Activated CD4-positive, alpha-beta memory T cell treated with anti-CD3 and anti-CD28 coated beads for 36 hours (primary cell): ENCODE data around the gene NAA20. TPM values are rescaled to one million over a fixed set of nuclear protein-coding genes. Genes with fewer than 3 reads are reported as not detected.
"Not testable (repeated sequence)": the region's sequence is repeated elsewhere in the genome, so short reads cannot be mapped to it uniquely, and the experiment has no call there.

ENCODE experiments used
- CTCF ChIA-PET: fragments of 350-600 bp; sonication (Branson Sonifier 250); formaldehyde crosslinking; loops from one replicate; lab custom pipeline; 2021; ENCODE audit warnings: antibody characterized with exemption, inconsistent platforms; lab: Charles Lee
- POLR2A ChIA-PET: fragments of 350-600 bp; sonication (Branson Sonifier 250); formaldehyde crosslinking; loops from one replicate; lab custom pipeline; 2021; ENCODE audit warnings: antibody characterized with exemption; lab: Charles Lee
- DNase-seq: peaks from one replicate; pipeline ENCODE4 v3.0.0-alpha.2; 2020
- H3K27ac Mint-ChIP-seq: one replicate; pipeline ENCODE4 v1.8.0; 2021; ENCODE audit warnings: mixed read lengths
- H3K27me3 Mint-ChIP-seq: one replicate; pipeline ENCODE4 v1.8.0; 2021; ENCODE audit warnings: mixed read lengths
- H3K36me3 Mint-ChIP-seq: one replicate; pipeline ENCODE4 v1.8.0; 2021; ENCODE audit warnings: mixed read lengths
- H3K4me1 Mint-ChIP-seq: one replicate; pipeline ENCODE4 v1.8.0; 2021; ENCODE audit warnings: low read depth, mixed read lengths
- H3K4me3 Mint-ChIP-seq: one replicate; pipeline ENCODE4 v1.8.0; 2021; ENCODE audit warnings: mild to moderate bottlenecking, mixed read lengths
- H3K9me3 Mint-ChIP-seq: one replicate; pipeline ENCODE4 v1.8.0; 2021; ENCODE audit warnings: mixed read lengths
- intact Hi-C: fragments of 100-400 bp; cut with micrococcal nuclease; formaldehyde crosslinking; loops from one replicate; pipeline ENCODE4 v1.15.1; 2023
- total RNA-seq, 2 experiments: library from RNA; stranded (reverse); gene quantifications; one replicate each; pipeline ENCODE4 v1.2.3, GENCODE V29; 2021

Gene NAA20
- total RNA-seq, 2 experiments from 2014 or later, result 82.6 to 82.9 TPM

DNA sequence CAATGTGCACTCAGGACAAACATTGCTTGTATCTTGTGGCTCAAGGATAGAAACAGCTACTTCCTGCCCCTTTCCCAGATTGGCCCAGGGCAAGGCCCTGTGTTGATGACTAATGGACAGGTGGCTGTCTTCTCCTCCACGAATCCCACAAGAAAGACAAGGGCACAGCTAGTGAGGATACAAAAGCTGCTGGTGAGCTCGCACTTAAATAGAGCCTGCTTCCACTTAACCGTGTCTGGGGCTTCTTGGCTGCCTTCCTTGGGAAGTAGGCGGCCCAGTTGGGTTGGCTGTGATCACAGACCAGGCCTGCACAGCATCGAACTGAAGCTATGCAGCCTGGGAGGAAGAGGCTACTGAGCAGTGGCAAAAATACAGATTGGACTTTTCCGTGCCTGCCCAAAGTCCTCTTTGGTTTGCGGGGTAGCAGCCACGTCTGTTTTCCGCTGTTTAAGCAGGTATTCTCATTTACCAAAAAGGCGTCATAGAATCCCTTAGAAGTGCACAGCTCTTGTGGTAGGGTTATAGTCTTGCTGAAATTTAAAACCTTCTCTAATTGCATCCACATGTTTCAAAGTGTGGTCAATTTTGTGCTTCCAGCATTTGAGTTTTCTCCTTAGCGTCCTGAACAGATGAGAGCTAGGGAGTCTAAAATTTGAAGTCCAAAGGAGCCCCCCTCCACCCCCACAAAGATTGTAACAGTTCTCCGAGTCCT is 23.0 kb upstream of the NAA20 start:
- no peak overlapping the region for H3K27ac Mint-ChIP-seq
- ChIA-PET POLR2A (no interaction called here), CTCF (interaction anchor here (0.8 to 2.8 kb wide), 12 partner anchors 7 to 301 kb away, joined by 3 to 19 read pairs (median 4); partner anchors contain the start of gene NAA20)
- no peak overlapping the region for H3K4me3 Mint-ChIP-seq
- peaks cover 3% of the 10 kb centered on the region for H3K27me3 Mint-ChIP-seq
- no peaks in the 10 kb centered on the region for H3K9me3 Mint-ChIP-seq
- H3K36me3 Mint-ChIP-seq, result no peaks in the 10 kb centered on the region
- intact Hi-C loops, result loop anchor here (10.0 kb wide), 1 partner anchor 89 kb away; no protein-coding TSS in a partner anchor
- no peaks in the 10 kb centered on the region for H3K4me1 Mint-ChIP-seq
- no peak for DNase-seq

DNA sequence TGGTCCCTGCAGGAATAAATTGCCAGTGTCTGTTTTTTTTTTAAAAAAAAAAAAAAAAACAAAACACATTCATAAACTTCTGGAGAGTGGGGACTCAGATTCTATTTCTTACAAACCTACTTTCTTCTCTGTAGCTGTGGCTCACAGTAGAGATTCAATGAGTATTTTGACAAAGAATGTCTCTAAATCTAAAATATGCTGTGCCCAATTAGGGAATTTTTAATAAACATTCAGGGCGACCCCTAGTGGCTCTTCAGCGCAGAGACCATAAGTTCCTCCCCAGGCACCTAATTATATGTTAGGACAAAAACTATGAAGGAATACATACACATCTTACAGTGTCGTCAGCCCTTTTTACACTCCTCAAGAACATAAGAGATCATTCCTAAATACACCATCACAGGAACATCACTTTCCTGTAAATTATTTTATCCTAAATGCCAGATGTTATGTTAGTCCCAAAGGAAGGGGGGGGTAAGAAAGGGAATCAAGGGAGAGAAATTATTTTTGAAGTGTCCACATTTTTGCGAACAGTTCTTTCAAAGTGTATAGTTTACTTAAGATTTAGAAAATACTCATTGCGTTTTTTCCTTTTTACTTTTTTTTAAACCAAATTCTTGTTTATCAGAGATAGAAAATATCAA is 21.8 kb upstream of the NAA20 start:
- intact Hi-C loops, result loop anchor here (1.0 to 10.0 kb wide), 3 partner anchors 91 to 303 kb away; no protein-coding TSS in a partner anchor
- DNase-seq, result peak; percentile 47
- H3K4me1 Mint-ChIP-seq, result no peaks in the 10 kb centered on the region
- H3K36me3 Mint-ChIP-seq, result no peaks in the 10 kb centered on the region
- H3K4me3 Mint-ChIP-seq, result no peak overlapping the region
- no peaks in the 10 kb centered on the region for H3K9me3 Mint-ChIP-seq
- H3K27me3 Mint-ChIP-seq, result peaks cover 8% of the 10 kb centered on the region
- ChIA-PET CTCF (interaction anchor here (0.8 to 2.8 kb wide), 6 partner anchors 8 to 211 kb away, joined by 3 to 19 read pairs (median 6); partner anchors contain the start of gene NAA20), POLR2A (no interaction called here)
- no peak overlapping the region for H3K27ac Mint-ChIP-seq

DNA sequence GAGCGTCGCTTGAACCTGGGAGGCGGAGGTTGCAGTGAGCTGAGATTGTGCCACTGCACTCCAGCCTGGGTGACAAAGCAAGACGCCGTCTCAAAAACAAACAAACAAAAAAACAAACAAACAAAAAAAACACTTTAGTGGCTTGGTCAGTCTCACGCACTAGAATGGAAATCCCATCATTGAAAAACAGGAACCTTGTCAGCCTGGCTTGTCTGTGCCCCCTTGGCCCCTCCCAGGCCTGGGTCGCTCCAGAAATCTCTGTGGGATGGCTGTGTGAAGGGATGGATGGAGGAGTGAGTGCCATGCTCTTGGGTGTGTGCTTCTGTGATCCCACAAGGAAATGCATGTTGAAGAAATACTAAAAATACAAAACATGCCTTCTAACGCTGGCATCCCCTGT is 20.9 kb upstream of the NAA20 start:
- Mint-ChIP-seq H3K27ac (no peak overlapping the region), H3K4me1 (no peaks in the 10 kb centered on the region), H3K27me3 (peaks cover 15% of the 10 kb centered on the region), H3K4me3 (no peak overlapping the region), H3K9me3 (no peaks in the 10 kb centered on the region), H3K36me3 (no peaks in the 10 kb centered on the region)
- intact Hi-C loops, result loop anchor here (10.0 kb wide), 1 partner anchor 91 kb away; no protein-coding TSS in a partner anchor
- POLR2A ChIA-PET, result no interaction called here
- DNase-seq, result no peak
- CTCF ChIA-PET, result interaction anchor here (1.8 to 3.7 kb wide), 3 partner anchors 19 to 305 kb away, joined by 4 to 17 read pairs (median 6); no protein-coding TSS in a partner anchor

DNA sequence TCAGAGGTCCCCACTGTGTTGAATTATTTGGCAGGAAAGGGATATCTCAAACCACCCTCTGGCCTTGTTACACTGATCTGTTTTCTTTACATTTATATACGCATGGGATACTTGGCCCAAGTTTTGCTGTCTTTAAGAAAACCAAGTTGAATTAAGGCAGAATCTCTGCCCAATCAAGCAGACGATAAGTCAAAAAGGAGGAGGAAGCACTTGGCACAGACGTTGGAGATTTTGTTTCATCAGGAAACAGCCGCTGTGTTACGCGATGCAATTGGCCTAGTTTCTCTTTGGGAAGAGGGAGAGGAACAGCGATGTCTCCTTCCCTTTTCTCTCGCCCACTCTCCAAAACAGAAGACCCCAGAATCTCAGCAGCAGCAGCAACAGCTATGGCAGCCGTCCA is 20.2 kb upstream of the NAA20 start:
- H3K27me3 Mint-ChIP-seq, result peaks cover 20% of the 10 kb centered on the region
- POLR2A ChIA-PET, result no interaction called here
- no peak overlapping the region for H3K4me3 Mint-ChIP-seq
- no peaks in the 10 kb centered on the region for H3K4me1 Mint-ChIP-seq
- H3K9me3 Mint-ChIP-seq, result no peaks in the 10 kb centered on the region
- DNase-seq, result no peak
- no peak overlapping the region for H3K27ac Mint-ChIP-seq
- intact Hi-C loops, result loop anchor here (10.0 kb wide), 1 partner anchor 92 kb away; no protein-coding TSS in a partner anchor
- H3K36me3 Mint-ChIP-seq, result no peaks in the 10 kb centered on the region
- CTCF ChIA-PET, result interaction anchor here (1.8 to 3.7 kb wide), 3 partner anchors 18 to 306 kb away, joined by 4 to 17 read pairs (median 6); no protein-coding TSS in a partner anchor

DNA sequence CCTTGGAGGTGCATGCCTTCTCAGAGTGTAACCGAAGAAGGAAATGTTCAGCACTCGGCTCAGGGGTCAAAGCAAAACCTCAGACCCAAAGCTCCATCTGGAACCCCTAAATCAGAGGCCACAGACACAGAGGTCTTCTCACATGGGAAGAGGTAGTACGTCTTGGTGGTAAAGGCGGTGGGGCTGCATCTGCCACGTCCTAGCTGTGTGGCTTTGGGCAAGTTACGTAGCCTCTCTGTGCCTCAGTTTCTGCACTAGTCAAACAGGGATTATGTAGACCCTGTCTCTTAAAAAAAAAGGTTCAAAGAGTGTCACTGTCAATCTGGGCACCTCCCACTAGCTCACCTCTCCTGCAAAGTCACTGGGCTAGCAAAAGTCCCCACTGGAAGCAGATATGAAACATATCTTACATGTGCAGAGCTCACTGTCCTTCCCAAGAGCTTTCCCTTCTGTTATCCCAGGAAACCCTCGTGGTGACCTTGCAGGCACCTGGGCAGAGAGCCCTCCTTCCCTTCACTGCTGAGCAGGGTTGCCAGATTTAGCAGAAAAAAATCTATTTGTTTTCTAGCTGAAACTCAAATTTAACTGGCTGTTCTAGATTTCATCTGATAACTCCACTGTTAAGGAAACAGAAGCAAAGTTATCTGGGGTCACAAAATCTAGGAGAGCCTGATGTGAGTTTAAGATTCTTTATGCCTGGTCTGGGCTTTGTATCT is 18.0 kb upstream of the NAA20 start:
- intact Hi-C loops, result loop anchor here (10.0 kb wide), 1 partner anchor 94 kb away; no protein-coding TSS in a partner anchor
- no peak for DNase-seq
- Mint-ChIP-seq H3K4me1 (peaks cover 12% of the 10 kb centered on the region), H3K9me3 (no peaks in the 10 kb centered on the region), H3K36me3 (no peaks in the 10 kb centered on the region), H3K4me3 (no peak overlapping the region), H3K27me3 (peaks cover 37% of the 10 kb centered on the region), H3K27ac (no peak overlapping the region)
- CTCF ChIA-PET, result interaction anchor here (3.7 kb wide), 1 partner anchor 213 kb away, joined by 17 read pairs; no protein-coding TSS in a partner anchor
- POLR2A ChIA-PET, result no interaction called here

DNA sequence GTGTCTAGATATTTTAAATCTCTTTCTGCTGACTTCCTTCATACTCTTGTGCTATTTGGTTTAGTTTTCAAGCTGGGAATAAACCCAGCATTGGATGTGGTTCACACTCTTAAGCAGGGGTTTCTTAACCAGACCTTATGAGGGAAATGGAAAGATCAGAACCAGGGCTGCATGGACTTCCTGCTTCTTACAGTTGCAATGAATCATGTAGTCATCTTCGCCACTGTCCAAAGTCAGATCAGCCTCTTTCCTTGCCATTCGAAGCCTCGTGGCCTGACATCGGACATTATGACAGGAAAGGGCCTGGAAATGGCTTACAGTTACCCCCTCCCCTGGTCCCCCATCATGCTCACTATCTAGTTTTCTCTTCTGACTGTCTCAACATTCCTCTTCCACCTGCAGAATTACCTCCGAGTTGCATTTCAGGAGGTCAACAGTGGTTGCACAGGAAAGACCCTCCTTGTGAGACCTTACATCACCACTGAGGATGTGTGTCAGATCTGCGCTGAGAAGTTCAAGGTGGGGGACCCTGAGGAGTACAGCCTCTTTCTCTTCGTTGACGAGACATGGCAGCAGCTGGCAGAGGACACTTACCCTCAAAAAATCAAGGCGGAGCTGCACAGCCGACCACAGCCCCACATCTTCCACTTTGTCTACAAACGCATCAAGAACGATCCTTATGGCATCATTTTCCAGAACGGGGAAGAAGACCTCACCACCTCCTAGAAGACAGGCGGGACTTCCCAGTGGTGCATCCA is 16.8 kb upstream of the NAA20 start:
- Mint-ChIP-seq H3K27me3 (peaks cover 38% of the 10 kb centered on the region), H3K4me3 (no peak overlapping the region)
- CTCF ChIA-PET, result interaction anchor here (0.6 kb wide), 1 partner anchor 858 kb away, joined by 3 read pairs; no protein-coding TSS in a partner anchor

DNA sequence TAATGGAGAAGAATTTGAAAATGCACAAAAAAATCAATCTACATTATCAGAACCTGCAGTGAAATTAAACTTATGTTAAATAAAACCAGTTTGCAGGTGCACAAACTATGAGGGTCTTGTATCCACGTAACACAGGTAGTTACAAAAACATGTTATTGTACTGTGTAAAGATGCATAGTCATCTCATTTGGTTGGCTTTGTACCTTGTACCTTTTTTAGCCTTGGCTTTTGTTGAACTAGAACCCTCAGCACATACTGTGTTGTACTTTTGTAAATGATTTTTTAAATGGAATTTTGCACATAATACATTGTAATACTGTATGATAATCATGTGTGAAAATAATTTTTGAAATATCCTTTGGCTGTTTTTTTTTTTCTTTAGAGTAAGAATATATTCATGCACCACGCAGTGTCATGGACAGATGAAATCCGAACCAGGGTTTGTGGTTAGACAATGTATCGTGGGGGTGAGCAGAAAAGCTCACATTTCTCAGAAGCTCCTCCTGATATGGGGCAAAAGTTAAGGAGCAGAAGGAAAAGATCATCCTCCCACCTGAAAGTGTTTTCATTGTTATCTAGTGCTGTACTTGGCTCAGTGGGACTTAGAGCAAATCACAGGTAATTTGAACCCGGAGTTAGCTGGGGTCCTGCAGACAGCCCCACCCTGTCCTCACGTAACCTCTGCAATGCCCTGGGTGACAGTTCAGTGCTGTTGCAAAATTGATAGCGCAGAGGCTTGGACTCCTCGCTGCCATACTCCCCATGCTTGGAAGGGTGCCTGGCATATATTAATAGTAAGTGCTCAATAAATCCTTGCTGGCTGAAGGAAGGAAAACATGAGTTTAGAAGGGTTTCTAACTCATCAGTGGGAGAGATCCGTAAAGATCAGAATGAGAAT is 14.8 kb upstream of the NAA20 start:
- no peak overlapping the region for H3K4me3 Mint-ChIP-seq
- intact Hi-C loops, result loop anchor here (5.0 kb wide), 1 partner anchor 55 kb away; no protein-coding TSS in a partner anchor
- no peak for DNase-seq
- no peaks in the 10 kb centered on the region for H3K9me3 Mint-ChIP-seq
- peaks cover 12% of the 10 kb centered on the region for H3K4me1 Mint-ChIP-seq
- POLR2A ChIA-PET, result no interaction called here
- CTCF ChIA-PET, result no interaction called here
- H3K36me3 Mint-ChIP-seq, result no peaks in the 10 kb centered on the region
- no peak overlapping the region for H3K27ac Mint-ChIP-seq
- peaks cover 40% of the 10 kb centered on the region for H3K27me3 Mint-ChIP-seq

More for the DNA sequence above, 16.8 kb upstream of the NAA20 start:
- H3K4me1 Mint-ChIP-seq, result peaks cover 12% of the 10 kb centered on the region
- POLR2A ChIA-PET, result no interaction called here
- no peaks in the 10 kb centered on the region for H3K9me3 Mint-ChIP-seq
- no peak for DNase-seq
- no peaks in the 10 kb centered on the region for H3K36me3 Mint-ChIP-seq
- intact Hi-C loops, result loop anchor here (5.0 kb wide), 1 partner anchor 53 kb away; no protein-coding TSS in a partner anchor
- no peak overlapping the region for H3K27ac Mint-ChIP-seq

DNA sequence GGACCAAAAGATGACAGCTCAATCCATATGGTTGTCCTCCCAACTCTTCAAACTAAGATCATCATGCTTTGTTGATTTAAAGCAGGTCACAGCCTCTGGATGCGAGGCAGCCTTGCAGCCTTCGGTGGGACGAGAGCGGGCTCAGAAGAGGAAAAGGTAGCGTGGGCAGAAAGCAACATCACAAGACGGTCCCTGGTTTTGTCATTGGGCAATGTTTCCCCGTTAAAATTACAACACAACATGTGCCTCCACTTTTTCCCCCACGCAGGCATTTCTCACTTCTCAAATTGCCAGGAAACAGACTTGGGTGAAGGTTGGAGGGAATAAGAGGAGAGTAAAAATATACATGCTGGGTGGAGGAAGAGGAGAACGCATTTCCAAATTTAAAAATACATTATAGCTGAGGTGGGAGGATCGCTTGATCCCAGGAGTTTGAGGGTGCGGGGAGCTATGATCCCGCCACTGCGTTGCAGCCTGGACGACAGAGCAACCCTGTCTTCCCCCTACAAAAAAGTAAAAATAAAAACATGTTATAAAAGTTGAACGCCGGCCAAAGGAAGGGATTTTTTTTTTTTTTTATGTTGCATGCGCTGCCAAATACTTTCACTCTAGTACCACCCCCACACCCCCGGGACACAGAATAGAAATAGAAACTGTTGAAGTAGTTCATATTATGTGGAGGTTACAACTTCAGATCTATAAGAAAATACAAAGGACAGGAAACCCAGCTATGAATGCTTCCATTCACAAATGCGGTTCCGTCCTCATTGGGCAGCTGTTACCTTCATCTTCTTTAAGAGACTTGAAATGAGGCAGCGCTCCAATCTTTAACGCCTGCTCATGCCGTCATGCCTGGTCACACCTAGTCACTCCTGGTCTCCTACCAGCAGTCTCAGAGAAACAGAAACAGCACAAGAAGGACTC is 13.9 kb upstream of the NAA20 start:
- Mint-ChIP-seq H3K36me3 (no peaks in the 10 kb centered on the region), H3K9me3 (no peaks in the 10 kb centered on the region), H3K27ac (no peak overlapping the region), H3K4me3 (peak overlapping the region; percentile 33), H3K4me1 (peaks cover 12% of the 10 kb centered on the region), H3K27me3 (peaks cover 41% of the 10 kb centered on the region)
- peak; percentile 60 for DNase-seq
- ChIA-PET CTCF (no interaction called here), POLR2A (no interaction called here)
- intact Hi-C loops, result loop anchor here (5.0 kb wide), 1 partner anchor 56 kb away; no protein-coding TSS in a partner anchor

DNA sequence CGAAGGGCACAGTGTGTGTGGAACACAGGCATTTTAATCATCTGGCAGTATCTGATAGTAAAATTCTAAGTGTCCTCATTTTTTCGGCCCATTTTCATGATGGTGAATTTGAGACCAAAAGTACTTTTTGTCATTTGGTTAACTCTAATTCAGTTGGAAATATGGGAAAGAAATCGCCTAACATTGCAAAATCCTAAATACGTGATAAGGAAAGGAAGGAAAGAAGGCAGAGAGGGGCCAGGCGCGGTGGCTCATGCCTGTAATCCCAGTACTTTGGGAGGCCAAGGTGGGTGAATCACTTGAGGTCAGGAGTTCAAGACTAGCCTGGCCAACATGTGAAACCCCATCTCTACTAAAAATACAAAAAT is 13.2 kb upstream of the NAA20 start:
- H3K36me3 Mint-ChIP-seq, POLR2A ChIA-PET, H3K27ac Mint-ChIP-seq, DNase-seq, H3K9me3 Mint-ChIP-seq, CTCF ChIA-PET: not testable (repeated sequence)
- intact Hi-C loops, result loop anchor here (5.0 kb wide), 1 partner anchor 57 kb away; no protein-coding TSS in a partner anchor
- H3K4me3 Mint-ChIP-seq, result peak overlapping the region; percentile 33
- H3K27me3 Mint-ChIP-seq, result peaks cover 41% of the 10 kb centered on the region
- peaks cover 12% of the 10 kb centered on the region for H3K4me1 Mint-ChIP-seq

DNA sequence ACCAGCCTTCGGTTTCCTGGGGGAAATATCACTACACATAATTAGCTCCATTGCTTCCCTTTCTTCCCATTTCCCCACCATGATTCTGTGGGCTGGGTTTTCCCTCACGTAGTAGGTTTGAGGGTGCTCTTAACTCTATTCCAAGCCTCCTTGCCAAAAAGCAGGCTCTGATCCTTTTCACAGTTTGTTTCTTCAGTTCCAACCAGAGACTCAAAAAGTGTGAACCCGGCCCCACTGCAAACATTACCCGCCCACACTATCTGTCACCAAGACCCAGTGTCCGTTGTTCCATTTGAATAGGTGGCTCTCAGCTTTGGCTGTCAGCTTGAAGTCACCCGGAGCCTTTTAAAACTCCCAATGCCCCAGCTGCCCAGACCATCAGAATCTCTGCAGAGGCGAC is 11.8 kb upstream of the NAA20 start:
- intact Hi-C loops, result no loop called here
- POLR2A ChIA-PET, result no interaction called here
- peaks cover 12% of the 10 kb centered on the region for H3K4me1 Mint-ChIP-seq
- DNase-seq, result no peak
- CTCF ChIA-PET, result interaction anchor here (0.6 kb wide), 1 partner anchor 1663 kb away, joined by 3 read pairs; no protein-coding TSS in a partner anchor
- H3K9me3 Mint-ChIP-seq, result no peaks in the 10 kb centered on the region
- H3K27me3 Mint-ChIP-seq, result peaks cover 40% of the 10 kb centered on the region
- no peaks in the 10 kb centered on the region for H3K36me3 Mint-ChIP-seq
- no peak overlapping the region for H3K4me3 Mint-ChIP-seq
- H3K27ac Mint-ChIP-seq, result no peak overlapping the region
